ENCODE data around the gene STX11. TPM values are rescaled to one million over a fixed set of nuclear protein-coding genes. Genes with fewer than 3 reads are reported as not detected.

Gene STX11
- total RNA-seq, 4 donors from 2014 or later = 9.3 to 15.4 (median 11.2) TPM

GRCh38 chr6:144214622-144215401 lies 64.5 kb downstream of the STX11 start:
- peak overlapping the region in 3 of 4 donors; percentile 72 to 85 (median 75) for H3K4me3 ChIP-seq
- H3K4me1 ChIP-seq = peaks cover 7 to 31% (median 11%) of the 10 kb centered on the region in 3 donors
- peak overlapping the region; percentile 91 to 98 (median 94) for H3K27ac ChIP-seq
- H3K27me3 ChIP-seq = no peaks in the 10 kb centered on the region
- H3K36me3 ChIP-seq = no peaks in the 10 kb centered on the region
- TF ChIP-seq POLR2A (IDR thresholded peaks at IDR 0.05) (no peak), CTCF (IDR thresholded peaks at IDR 0.05) (no peak)
- peaks cover 0 to 6% (median 0%) of the 10 kb centered on the region in 3 donors for H3K9me3 ChIP-seq
- DNase-seq = no peak
- 85 to 96% methylated on average over 10 to 15 of the region's 16 CpGs for WGBS, 2 donors
- intact Hi-C loops (cut with DNase I) = loop anchor here (5.0 kb wide), 1 partner anchor 108 kb away; no protein-coding TSS in a partner anchor

GRCh38 chr6:144215402-144215931 lies 65.2 kb downstream of the STX11 start:
- H3K9me3 ChIP-seq = peaks cover 0 to 6% (median 0%) of the 10 kb centered on the region in 3 donors
- intact Hi-C loops (cut with DNase I) = no loop called here
- H3K4me3 ChIP-seq = peak overlapping the region; percentile 72 to 85 (median 74)
- TF ChIP-seq CTCF (IDR thresholded peaks at IDR 0.05) (no peak), POLR2A (IDR thresholded peaks at IDR 0.05) (no peak)
- H3K4me1 ChIP-seq = peaks cover 7 to 31% (median 11%) of the 10 kb centered on the region in 3 donors
- H3K36me3 ChIP-seq = no peaks in the 10 kb centered on the region
- 7 to 13% methylated on average over 9 of the region's 10 CpGs for WGBS, 2 donors
- H3K27ac ChIP-seq = peak overlapping the region; percentile 91 to 98 (median 94)
- peak; percentile 9 for DNase-seq
- no peaks in the 10 kb centered on the region for H3K27me3 ChIP-seq

GRCh38 chr6:144215932-144216667 lies 65.8 kb downstream of the STX11 start:
- H3K9me3 ChIP-seq = peaks cover 0 to 6% (median 0%) of the 10 kb centered on the region in 3 donors
- peaks cover 7 to 31% (median 11%) of the 10 kb centered on the region in 3 donors for H3K4me1 ChIP-seq
- intact Hi-C loops (cut with DNase I) = no loop called here
- H3K4me3 ChIP-seq = peak overlapping the region; percentile 72 to 85 (median 74)
- H3K27ac ChIP-seq = peak overlapping the region; percentile 91 to 98 (median 94)
- 0 to 3% methylated on average over 16 to 19 of the region's 61 CpGs for WGBS, 2 donors
- no peaks in the 10 kb centered on the region for H3K27me3 ChIP-seq
- peak; percentile 75 for DNase-seq
- no peaks in the 10 kb centered on the region for H3K36me3 ChIP-seq
- TF ChIP-seq POLR2A (IDR thresholded peaks at IDR 0.05) (peak in 3 of 4 donors; percentile 30 to 48 (median 31)), CTCF (IDR thresholded peaks at IDR 0.05) (peak in 5 of 6 experiments; percentile 52 to 88 (median 68))

GRCh38 chr6:144216668-144217218 lies 66.4 kb downstream of the STX11 start:
- Histone ChIP-seq H3K27me3 (no peaks in the 10 kb centered on the region), H3K4me3 (peak overlapping the region; percentile 72 to 85 (median 74)), H3K27ac (peak overlapping the region; percentile 91 to 98 (median 94)), H3K9me3 (peaks cover 0 to 6% (median 0%) of the 10 kb centered on the region in 3 donors), H3K4me1 (peaks cover 7 to 31% (median 11%) of the 10 kb centered on the region in 3 donors), H3K36me3 (no peaks in the 10 kb centered on the region)
- peak; percentile 33 for DNase-seq
- WGBS, 2 donors = 5 to 8% methylated on average over 18 of the region's 18 CpGs
- TF ChIP-seq POLR2A (IDR thresholded peaks at IDR 0.05) (no peak), CTCF (IDR thresholded peaks at IDR 0.05) (peak in 2 of 6 experiments; percentile 5 to 24)
- intact Hi-C loops (cut with DNase I) = no loop called here
